GM21447 (cell line): Measurements from ENCODE around the gene TMEM240.
"Not testable (repeated sequence)": the region's sequence is repeated elsewhere in the genome, so short reads cannot be mapped to it uniquely, and the experiment has no call there.

Experiments used
- ATAC-seq: cut with Tn5 transposase; IDR thresholded peaks from one replicate; pipeline ENCODE4 v1.9.1; 2021; ENCODE audit not compliant: unreplicated experiment

Gene TMEM240

GRCh38 chr1:1505801-1506200, 34.6 kb downstream of the TMEM240 start:
- ATAC-seq, result not testable (repeated sequence)

GRCh38 chr1:1505366-1505798, 35.0 kb downstream of the TMEM240 start:
- not testable (repeated sequence) for ATAC-seq

- ATAC-seq, result not testable (repeated sequence)
Observed at GRCh38 chr1:1504777-1505365, 35.6 kb downstream of the TMEM240 start.

- ATAC-seq, result not testable (repeated sequence)
Observed at GRCh38 chr1:1495461-1495975, 44.9 kb downstream of the TMEM240 start.

GRCh38 chr1:1494311-1494710, 46.1 kb downstream of the TMEM240 start:
- not testable (repeated sequence) for ATAC-seq

GRCh38 chr1:1491601-1492000, 48.8 kb downstream of the TMEM240 start:
- no peak for ATAC-seq

- ATAC-seq, result no peak
Observed at GRCh38 chr1:1490633-1491230, 49.7 kb downstream of the TMEM240 start.

GRCh38 chr1:1489861-1490260, 50.6 kb downstream of the TMEM240 start:
- ATAC-seq, result no peak

GRCh38 chr1:1489231-1489630, 51.2 kb downstream of the TMEM240 start:
- ATAC-seq, result no peak

- ATAC-seq, result no peak
Observed at GRCh38 chr1:1487701-1488100, 52.7 kb downstream of the TMEM240 start.

- ATAC-seq, result not testable (repeated sequence)
Observed at GRCh38 chr1:1485755-1486317, 54.6 kb downstream of the TMEM240 start.

GRCh38 chr1:1484976-1485750, 55.3 kb downstream of the TMEM240 start:
- ATAC-seq, result not testable (repeated sequence)
